Upper lobe of left lung (tissue), 6 donors: ENCODE results near the gene ASTN2. TPM values are rescaled to one million over a fixed set of nuclear protein-coding genes. Genes with fewer than 3 reads are reported as not detected.

Experiments
- ATAC-seq, 2 donors: fragments of 200-7000 bp; cut with Tn5 transposase; one replicate each; pipeline ENCODE4 v1.9.1; 2022; ENCODE audit warnings: mild to moderate bottlenecking in 2 of 2, moderate library complexity in 2 of 2; ENCODE audit not compliant: low FRiP score in 2 of 2
- DNase-seq, 2 donors: peaks; one replicate each; pipeline ENCODE4 v3.0.0-alpha.2; 2019 to 2020
- H3K27ac ChIP-seq, 4 donors: fragments of 200-600 bp; sonication (generic); one replicate each; pipeline ENCODE4 v1.5.1; 2016 to 2019
- H3K27me3 ChIP-seq, 4 donors: fragments of 200-600 bp; sonication (generic); one replicate each; pipeline ENCODE4 v1.5.1; 2017 to 2019
- H3K36me3 ChIP-seq, 4 donors: fragments of 200-600 bp; sonication (generic); one replicate each; pipeline ENCODE4 v1.5.1; 2016 to 2019
- H3K4me1 ChIP-seq, 4 donors: fragments of 200-600 bp; sonication (generic); one replicate each; pipeline ENCODE4 v1.5.1; 2018 to 2019
- H3K4me3 ChIP-seq, 4 donors: fragments of 200-600 bp; sonication (generic); one replicate each; pipeline ENCODE4 v1.5.1; 2017 to 2019; ENCODE audit warnings: mild to moderate bottlenecking in 2 of 4, moderate library complexity in 1 of 4
- H3K9me3 ChIP-seq, 4 donors: fragments of 200-600 bp; sonication (generic); one replicate each; pipeline ENCODE4 v1.5.1; 2018 to 2019
- CTCF ChIP-seq, 6 experiments: fragments of 450-650 bp in 4 of 6; fragments of 200-600 bp in 2 of 6; sonication (generic) in 2 of 6; IDR thresholded peaks; one replicate each; pipeline ENCODE4 v1.5.1; 2016 to 2019; ENCODE audit warnings: antibody characterized with exemption in 6 of 6
- EP300 ChIP-seq, 4 donors: sonication (generic); formaldehyde crosslinking; IDR thresholded peaks; one replicate each; pipeline ENCODE4 v1.5.1; 2017; ENCODE audit warnings: antibody characterized with exemption in 4 of 4, control low read depth in 2 of 4
- POLR2A ChIP-seq, 4 donors: fragments of 450-650 bp; IDR thresholded peaks; one replicate each; pipeline ENCODE4 v1.5.1; 2016 to 2017; ENCODE audit warnings: antibody characterized with exemption in 4 of 4, mild to moderate bottlenecking in 2 of 4
- POLR2AphosphoS5 ChIP-seq, 2 donors: sonication (generic); formaldehyde crosslinking; IDR thresholded peaks; one replicate each; pipeline ENCODE4 v1.5.1; 2017; ENCODE audit warnings: antibody characterized with exemption in 2 of 2
- WGBS, 2 donors: methylation state at CpG; one replicate each; pipeline ENCODE4 v1.1.5; 2017 to 2018; 5-methylcytosine and 5-hydroxymethylcytosine counted together
- total RNA-seq, 6 donors: library from RNA; depleted of rRNA in 4 of 6; stranded (reverse); fragments of >200 nt in 4 of 6; gene quantifications; one replicate each; pipeline versions ENCODE4 v1.1.0 to v1.2.1, GENCODE V29; 2016 to 2021
- donor health status: DM: no; HTN: no; CAD: no; lungs with moderate emphysema.
- donor health status: DM: no; HTN: yes; CAD: no; lungs with severe emphysema.

ASTN2 gene
- total RNA-seq, 6 donors from 2014 or later, result 2.0 to 7.5 (median 3.4) TPM

- no peaks in the 10 kb centered on the region for H3K4me1 ChIP-seq
- TF ChIP-seq POLR2A (IDR thresholded peaks at IDR 0.05), result no peak
- no peak for TF ChIP-seq POLR2AphosphoS5 (IDR thresholded peaks at IDR 0.05)
- ATAC-seq, result no peak
- H3K27me3 ChIP-seq, result no peaks in the 10 kb centered on the region
- H3K27ac ChIP-seq, result no peak overlapping the region
- WGBS, 2 donors, result 76 to 89% methylated on average over 2 of the region's 2 CpGs
- no peak for DNase-seq
- no peak overlapping the region for H3K4me3 ChIP-seq
- no peaks in the 10 kb centered on the region for H3K36me3 ChIP-seq
- H3K9me3 ChIP-seq, result no peaks in the 10 kb centered on the region
Observed at GRCh38 chr9:117290306-117290840, 124.5 kb downstream of the ASTN2 start.

- WGBS, 2 donors, result 60 to 72% methylated on average over 5 of the region's 5 CpGs
- Histone ChIP-seq H3K4me3 (no peak overlapping the region), H3K27me3 (no peaks in the 10 kb centered on the region), H3K9me3 (no peaks in the 10 kb centered on the region), H3K27ac (no peak overlapping the region), H3K36me3 (no peaks in the 10 kb centered on the region), H3K4me1 (no peaks in the 10 kb centered on the region)
- no peak for ATAC-seq
- no peak for TF ChIP-seq CTCF (IDR thresholded peaks at IDR 0.05)
- TF ChIP-seq POLR2AphosphoS5 (IDR thresholded peaks at IDR 0.05), result no peak
- no peak for TF ChIP-seq POLR2A (IDR thresholded peaks at IDR 0.05)
- TF ChIP-seq EP300 (IDR thresholded peaks at IDR 0.05), result no peak
- peak in 1 of 2 donors; percentile 35 for DNase-seq
Observed at GRCh38 chr9:117286245-117286644, 128.6 kb downstream of the ASTN2 start.

- Histone ChIP-seq H3K9me3 (no peaks in the 10 kb centered on the region), H3K36me3 (no peaks in the 10 kb centered on the region), H3K27ac (no peak overlapping the region), H3K4me1 (no peaks in the 10 kb centered on the region), H3K4me3 (no peak overlapping the region), H3K27me3 (no peaks in the 10 kb centered on the region)
- WGBS, 2 donors, result 92 to 100% methylated on average over 1 of the region's 1 CpG
- DNase-seq, result no peak
- no peak for ATAC-seq
- TF ChIP-seq POLR2AphosphoS5 (IDR thresholded peaks at IDR 0.05) (no peak), CTCF (IDR thresholded peaks at IDR 0.05) (no peak), POLR2A (IDR thresholded peaks at IDR 0.05) (no peak), EP300 (IDR thresholded peaks at IDR 0.05) (no peak)
Observed at GRCh38 chr9:117284414-117284813, 130.4 kb downstream of the ASTN2 start.

GRCh38 chr9:117282541-117282940, 132.3 kb downstream of the ASTN2 start:
- Histone ChIP-seq H3K27me3 (no peaks in the 10 kb centered on the region), H3K4me3 (no peak overlapping the region), H3K9me3 (no peaks in the 10 kb centered on the region), H3K36me3 (no peaks in the 10 kb centered on the region), H3K27ac (no peak overlapping the region), H3K4me1 (no peaks in the 10 kb centered on the region)
- ATAC-seq (no peak), DNase-seq (no peak)
- TF ChIP-seq EP300 (IDR thresholded peaks at IDR 0.05) (no peak), POLR2A (IDR thresholded peaks at IDR 0.05) (no peak), CTCF (IDR thresholded peaks at IDR 0.05) (no peak), POLR2AphosphoS5 (IDR thresholded peaks at IDR 0.05) (no peak)
- 93 to 97% methylated on average over 2 of the region's 2 CpGs for WGBS, 2 donors

- H3K27ac ChIP-seq, result no peak overlapping the region
- no peaks in the 10 kb centered on the region for H3K9me3 ChIP-seq
- no peaks in the 10 kb centered on the region for H3K36me3 ChIP-seq
- TF ChIP-seq CTCF (IDR thresholded peaks at IDR 0.05) (no peak), POLR2A (IDR thresholded peaks at IDR 0.05) (no peak), POLR2AphosphoS5 (IDR thresholded peaks at IDR 0.05) (no peak), EP300 (IDR thresholded peaks at IDR 0.05) (no peak)
- DNase-seq, result no peak
- no peaks in the 10 kb centered on the region for H3K4me1 ChIP-seq
- H3K27me3 ChIP-seq, result no peaks in the 10 kb centered on the region
- no peak overlapping the region for H3K4me3 ChIP-seq
- 62 to 71% methylated on average over 7 of the region's 7 CpGs for WGBS, 2 donors
- no peak for ATAC-seq
Observed at GRCh38 chr9:117278471-117279035, 136.3 kb downstream of the ASTN2 start.
